GM12891 (cell line): Measurements from ENCODE around the gene KCNAB1.
"Not testable (repeated sequence)": the region's sequence is repeated elsewhere in the genome, so short reads cannot be mapped to it uniquely, and the experiment has no call there.

Experiments
- POLR2A ChIP-seq: IDR thresholded peaks from 2 replicates; pipeline ENCODE4 v1.6.1; 2011; ENCODE audit warnings: low read depth, low read length, control low read depth
- POLR2AphosphoS5 ChIP-seq: IDR thresholded peaks from 2 replicates; pipeline ENCODE4 v1.6.1; 2011; ENCODE audit warnings: low read depth, low read length, control low read depth
- TAF1 ChIP-seq: IDR thresholded peaks from 2 replicates; pipeline ENCODE4 v1.6.1; 2011; ENCODE audit warnings: low read depth, low read length, control low read depth

GRCh38 chr3:156231221-156231620 is 110.8 kb downstream of the KCNAB1 start:
- TF ChIP-seq POLR2A, TAF1, POLR2AphosphoS5: not testable (repeated sequence)
